GM19455 (cell line): Measurements from ENCODE around the gene ANKRD13A.
A peak's percentile ranks its signal among the peaks of the same experiment; 100 is the strongest.
"Not testable (repeated sequence)": the region's sequence is repeated elsewhere in the genome, so short reads cannot be mapped to it uniquely, and the experiment has no call there.

Source experiments
- ATAC-seq: cut with Tn5 transposase; IDR thresholded peaks from one replicate; pipeline ENCODE4 v1.9.1; 2021; ENCODE audit not compliant: unreplicated experiment

ANKRD13A gene

DNA sequence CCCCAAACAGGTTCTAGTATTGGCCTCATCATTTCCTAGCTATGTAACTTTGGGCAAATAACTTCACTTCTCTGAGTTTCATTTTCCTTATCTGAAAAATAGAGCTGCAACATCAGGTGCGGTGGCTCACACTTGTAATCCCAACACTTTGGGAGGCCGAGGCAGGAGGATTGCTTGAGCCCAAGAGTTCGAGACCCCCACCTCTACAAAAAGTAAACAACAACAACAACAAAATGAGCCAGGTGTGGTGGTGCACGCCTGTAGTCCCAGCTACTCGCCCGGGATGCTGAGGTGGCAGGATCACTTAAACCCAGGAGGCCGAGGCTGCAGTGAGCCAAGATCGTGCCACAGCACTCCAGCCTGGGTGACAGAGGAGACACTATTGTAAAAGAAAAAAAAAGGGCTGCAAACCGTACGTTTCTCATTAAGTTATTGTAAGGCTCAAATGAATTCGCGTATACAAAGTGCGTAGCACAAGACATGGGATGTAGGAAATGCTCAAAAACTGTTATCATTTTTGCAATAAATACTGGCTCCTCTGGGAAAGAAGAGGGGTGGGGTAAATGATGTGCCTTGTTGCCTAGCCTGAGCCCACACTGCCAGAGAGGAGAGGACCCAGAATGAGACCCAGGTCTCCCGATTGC, 48.2 kb downstream of the ANKRD13A start:
- no peak for ATAC-seq

GRCh38 chr12:110048242-110049027, 49.2 kb downstream of the ANKRD13A start, which contains the start of gene C12orf76:
Gene C12orf76 (minus strand): TSS chr12:110048522. CDS start chr12:110048495, 27 bp downstream.
- peak; percentile 99 for ATAC-seq

DNA sequence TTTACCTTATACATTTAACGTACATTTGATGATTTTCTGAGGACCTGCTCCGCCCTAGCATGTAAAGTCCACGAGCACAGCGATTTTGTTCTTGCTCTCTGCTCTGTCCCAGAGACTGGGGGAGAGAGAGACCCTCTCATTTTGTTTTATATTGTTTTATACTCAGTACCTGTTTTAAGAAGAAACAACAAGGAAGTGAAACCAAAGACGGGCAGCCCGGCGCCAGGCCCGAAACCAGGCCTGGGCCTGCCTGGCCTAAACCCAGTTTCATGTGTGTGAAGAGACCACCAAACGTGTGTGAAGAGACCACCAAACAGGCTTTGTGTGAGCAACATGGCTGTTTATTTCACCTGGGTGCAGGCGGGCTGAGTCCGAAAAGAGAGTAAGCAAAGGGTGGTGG, 49.8 kb downstream of the ANKRD13A start:
- not testable (repeated sequence) for ATAC-seq

- ATAC-seq: not testable (repeated sequence)
Observed at GRCh38 chr12:110049666-110050065, 50.4 kb downstream of the ANKRD13A start.

DNA sequence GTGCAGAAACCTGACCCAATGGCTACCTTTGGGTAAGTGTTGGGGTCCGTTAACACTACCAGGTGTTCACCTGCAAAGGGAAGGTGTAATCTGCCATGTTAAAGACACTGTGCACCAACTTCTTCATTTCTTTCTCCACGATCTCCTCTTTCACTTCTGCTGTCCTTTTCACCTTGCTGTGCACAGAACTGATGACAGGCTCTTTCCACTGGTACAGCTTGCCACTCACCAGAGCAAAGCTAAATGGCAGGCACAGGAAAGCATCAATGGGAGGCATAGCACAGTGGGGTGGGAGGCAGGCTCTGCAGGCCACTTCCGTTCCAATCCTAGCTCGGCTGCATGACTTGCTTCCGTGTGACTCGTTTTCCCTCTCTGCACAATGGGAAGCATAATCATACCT, 51.7 kb downstream of the ANKRD13A start:
- no peak for ATAC-seq

DNA sequence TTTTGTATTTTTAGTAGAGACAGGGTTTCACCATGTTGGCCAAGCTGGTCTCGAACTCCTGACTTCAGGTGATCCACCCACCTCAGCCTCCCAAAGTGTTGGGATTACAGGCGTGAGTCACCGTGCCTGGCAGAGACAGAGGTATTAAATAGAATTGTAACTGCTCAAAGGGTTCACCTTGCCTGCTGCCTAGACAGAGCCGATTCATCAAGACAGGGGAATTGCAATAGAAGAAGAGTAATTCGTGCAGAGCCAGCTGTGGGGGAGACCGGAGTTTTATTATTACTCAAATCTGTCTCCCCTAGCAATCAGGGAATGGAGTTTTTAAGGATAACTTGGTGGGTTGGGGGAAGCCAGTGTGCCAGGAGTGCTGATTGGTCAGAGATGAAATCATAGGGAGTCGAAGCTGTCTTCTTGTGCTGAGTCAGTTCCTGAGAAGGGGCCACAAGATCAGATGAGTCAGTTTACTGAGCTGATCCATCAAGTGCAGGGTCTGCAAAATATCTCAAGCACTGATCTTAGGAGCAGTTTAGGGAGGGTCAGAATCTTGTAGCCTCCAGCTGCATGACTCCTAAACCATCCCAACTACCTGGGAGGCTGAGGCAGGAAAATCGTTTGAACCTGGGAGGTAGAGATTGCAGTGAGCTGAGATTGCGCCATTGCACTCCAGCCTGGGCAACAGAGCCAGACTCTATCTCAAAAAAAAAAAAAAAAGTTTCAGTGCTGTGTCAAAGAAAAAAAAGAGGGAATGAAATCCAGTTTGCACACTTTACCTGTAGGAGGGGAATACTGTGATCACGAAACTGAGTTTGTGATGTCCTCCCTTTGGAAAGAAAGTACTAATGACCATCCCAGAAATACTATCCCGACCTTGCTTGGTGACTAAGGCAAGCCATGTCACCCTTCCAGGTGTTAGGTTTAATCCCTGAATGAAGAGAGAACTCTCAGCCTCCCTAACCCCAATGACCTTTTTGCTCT, 56.4 kb downstream of the ANKRD13A start:
- ATAC-seq: not testable (repeated sequence)

- ATAC-seq: not testable (repeated sequence)
Observed at GRCh38 chr12:110056643-110057042, 57.4 kb downstream of the ANKRD13A start.

- no peak for ATAC-seq
Observed at GRCh38 chr12:110058875-110059615, 59.8 kb downstream of the ANKRD13A start.

DNA sequence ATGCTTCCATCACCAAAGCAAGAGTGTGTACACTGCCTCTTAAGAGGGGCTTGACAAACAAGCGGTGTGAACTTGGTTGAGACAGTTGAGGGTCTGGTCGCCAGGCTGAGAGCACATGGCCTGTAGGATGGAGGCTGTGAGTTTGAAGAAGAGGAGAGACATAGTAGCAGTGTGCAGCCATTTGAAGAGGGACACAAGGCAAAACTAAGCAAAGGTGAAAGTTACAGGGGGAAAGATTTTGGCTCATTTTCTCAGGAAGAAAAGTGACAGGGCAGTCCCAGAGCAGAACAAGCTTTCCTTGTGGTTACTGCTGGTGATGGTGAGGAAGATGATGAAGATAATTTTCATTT, 60.4 kb downstream of the ANKRD13A start:
- no peak for ATAC-seq

DNA sequence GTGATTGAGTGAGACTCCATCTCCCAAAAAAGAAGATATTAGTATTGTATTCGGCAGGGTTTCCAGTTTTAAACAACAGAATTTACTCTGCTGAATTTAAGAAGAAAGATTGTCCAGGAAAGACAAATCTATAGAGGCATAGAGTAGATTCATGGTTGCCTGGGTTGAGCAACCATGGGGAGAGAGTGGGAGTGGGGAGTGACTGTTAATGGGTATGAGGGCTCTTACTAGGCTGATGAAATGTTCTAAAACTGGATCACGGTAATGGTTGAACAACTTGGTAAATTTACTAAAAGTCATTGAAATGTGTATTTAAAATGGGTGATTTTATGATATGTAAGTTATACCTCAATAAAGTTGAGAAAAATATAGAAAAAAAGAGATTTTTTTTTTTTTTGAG, 63.0 kb downstream of the ANKRD13A start:
- no peak for ATAC-seq

- no peak for ATAC-seq
Observed at GRCh38 chr12:110065540-110065939, 66.3 kb downstream of the ANKRD13A start.

- ATAC-seq: no peak
Observed at GRCh38 chr12:110067531-110067930, 68.3 kb downstream of the ANKRD13A start.

GRCh38 chr12:110068115-110068514, 68.9 kb downstream of the ANKRD13A start:
- ATAC-seq: not testable (repeated sequence)

- no peak for ATAC-seq
Observed at GRCh38 chr12:110068654-110069053, 69.4 kb downstream of the ANKRD13A start.

DNA sequence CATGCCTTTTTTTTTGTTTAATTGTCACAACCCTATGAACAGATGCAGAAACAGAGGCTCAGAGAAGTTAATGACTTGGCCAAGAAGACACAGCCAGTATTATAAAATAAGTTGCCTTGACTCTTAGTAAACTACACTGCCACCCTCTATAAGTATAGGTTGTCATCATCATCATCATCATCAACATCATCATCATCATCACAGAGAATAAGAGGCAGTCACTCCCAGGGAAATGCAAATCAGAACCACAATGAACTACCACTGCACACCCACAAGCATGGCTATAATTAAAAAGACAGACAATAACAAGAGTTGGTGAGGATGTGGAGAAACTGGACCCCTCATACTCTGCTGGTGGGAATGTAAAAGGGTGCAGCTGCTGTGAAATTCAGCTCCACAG, 72.3 kb downstream of the ANKRD13A start:
- no peak for ATAC-seq

- ATAC-seq: no peak
Observed at GRCh38 chr12:110071967-110072366, 72.7 kb downstream of the ANKRD13A start.

DNA sequence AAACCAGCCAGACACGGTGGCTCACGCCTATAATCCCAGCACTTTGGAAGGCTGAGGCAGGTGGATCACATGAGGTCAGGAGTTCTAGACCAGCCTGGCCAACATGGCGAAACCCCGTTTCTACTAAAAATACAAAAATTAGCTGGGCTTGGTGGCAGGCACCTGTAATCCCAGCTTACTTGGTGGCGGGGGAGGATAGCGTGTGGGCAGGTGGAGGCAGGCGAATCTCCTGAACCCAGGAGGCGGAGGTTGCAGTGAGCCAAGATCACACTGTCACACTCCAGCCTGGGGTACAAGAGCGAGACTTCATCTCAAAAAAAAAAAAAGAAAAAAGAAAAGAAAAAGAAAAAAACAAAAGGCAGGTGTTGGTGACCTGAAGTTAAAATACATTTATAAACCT, 73.4 kb downstream of the ANKRD13A start:
- not testable (repeated sequence) for ATAC-seq

DNA sequence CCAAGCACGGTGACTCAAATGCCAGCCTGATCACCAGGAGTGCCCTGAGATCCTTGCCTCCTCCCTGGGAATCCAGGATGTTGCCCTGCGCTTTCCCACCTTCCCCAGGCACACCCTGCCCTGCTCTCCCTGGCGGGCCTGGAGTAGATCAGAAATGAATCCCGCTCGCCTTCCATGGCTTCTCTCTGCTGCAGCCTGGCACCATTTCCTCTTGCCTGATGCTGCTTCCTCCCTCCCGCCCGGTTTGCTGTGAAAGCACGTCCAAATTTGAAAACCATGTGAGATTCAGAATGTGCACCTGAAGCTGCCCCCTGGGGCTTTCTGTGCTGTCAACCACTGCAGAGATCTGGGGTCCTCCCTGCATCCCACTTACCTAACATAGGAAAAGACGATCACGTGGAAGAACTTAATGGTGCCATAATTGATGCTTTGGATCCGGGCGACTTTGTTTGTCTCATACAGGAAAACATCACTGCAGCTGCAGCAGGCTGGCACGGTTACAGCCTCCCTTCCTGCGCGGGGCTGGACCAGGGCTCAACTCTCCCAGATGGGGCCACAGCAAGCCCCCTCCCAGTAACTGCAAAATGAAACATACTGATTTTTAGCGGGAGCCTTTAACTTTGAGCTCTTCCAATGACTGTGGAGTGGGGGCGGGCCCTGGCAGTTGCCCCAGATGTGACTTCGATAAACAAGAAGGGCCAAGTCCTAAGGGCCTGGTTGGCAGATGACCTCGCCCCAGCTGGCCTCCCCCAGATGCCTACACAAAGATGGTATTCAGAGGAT, 74.0 kb downstream of the ANKRD13A start:
- ATAC-seq: no peak

- ATAC-seq: no peak
Observed at GRCh38 chr12:110074089-110074488, 74.9 kb downstream of the ANKRD13A start.

GRCh38 chr12:110075880-110076279, 76.7 kb downstream of the ANKRD13A start:
- no peak for ATAC-seq
